ENCODE results near the gene ATP6V0B.

The ATP6V0B gene

GRCh38 chr1:44008259-44008658 is 33.5 kb downstream of the ATP6V0B start:
- DNase-seq, result no peak

GRCh38 chr1:44010935-44011471 is 36.2 kb downstream of the ATP6V0B start:
- no peak for DNase-seq

GRCh38 chr1:44012404-44012803 is 37.6 kb downstream of the ATP6V0B start:
- DNase-seq, result no peak

- no peak for DNase-seq
These were observed 38.3 kb downstream of the ATP6V0B start for GRCh38 chr1:44012941-44013609.

GRCh38 chr1:44013949-44014348 is 39.2 kb downstream of the ATP6V0B start:
- no peak for DNase-seq

- no peak for DNase-seq
These were observed 39.8 kb downstream of the ATP6V0B start for GRCh38 chr1:44014365-44015104.

GRCh38 chr1:44015206-44015605 is 40.4 kb downstream of the ATP6V0B start:
- no peak for DNase-seq

- DNase-seq, result no peak
These were observed 41.5 kb downstream of the ATP6V0B start for GRCh38 chr1:44016041-44016889.

GRCh38 chr1:44016890-44017400 is 42.2 kb downstream of the ATP6V0B start:
- DNase-seq, result no peak

- DNase-seq, result no peak
These were observed 44.7 kb downstream of the ATP6V0B start for GRCh38 chr1:44019466-44019948.

GRCh38 chr1:44020464-44020863 is 45.7 kb downstream of the ATP6V0B start:
- DNase-seq, result no peak

- no peak for DNase-seq
These were observed 46.4 kb downstream of the ATP6V0B start for GRCh38 chr1:44021156-44021555.

GRCh38 chr1:44021581-44022321 is 47.0 kb downstream of the ATP6V0B start:
- no peak for DNase-seq

GRCh38 chr1:44024031-44024902 is 49.5 kb downstream of the ATP6V0B start:
- no peak for DNase-seq

GRCh38 chr1:44024903-44025525 is 50.3 kb downstream of the ATP6V0B start:
- DNase-seq, result no peak

- DNase-seq, result no peak
These were observed 51.1 kb downstream of the ATP6V0B start for GRCh38 chr1:44025816-44026215.

GRCh38 chr1:44027320-44027719 is 52.6 kb downstream of the ATP6V0B start:
- DNase-seq, result no peak
